CD4-positive, alpha-beta T cell treated with Interleukin-4 for 1 hour (primary cell): ENCODE results near the gene PKDCC.
"Not testable (repeated sequence)": the region's sequence is repeated elsewhere in the genome, so short reads cannot be mapped to it uniquely, and the experiment has no call there.

ENCODE experiments used
- DNase-seq, 2 donors: peaks; one replicate each; pipeline ENCODE4 v3.0.0-alpha.2; 2020 to 2022

The PKDCC gene

DNA sequence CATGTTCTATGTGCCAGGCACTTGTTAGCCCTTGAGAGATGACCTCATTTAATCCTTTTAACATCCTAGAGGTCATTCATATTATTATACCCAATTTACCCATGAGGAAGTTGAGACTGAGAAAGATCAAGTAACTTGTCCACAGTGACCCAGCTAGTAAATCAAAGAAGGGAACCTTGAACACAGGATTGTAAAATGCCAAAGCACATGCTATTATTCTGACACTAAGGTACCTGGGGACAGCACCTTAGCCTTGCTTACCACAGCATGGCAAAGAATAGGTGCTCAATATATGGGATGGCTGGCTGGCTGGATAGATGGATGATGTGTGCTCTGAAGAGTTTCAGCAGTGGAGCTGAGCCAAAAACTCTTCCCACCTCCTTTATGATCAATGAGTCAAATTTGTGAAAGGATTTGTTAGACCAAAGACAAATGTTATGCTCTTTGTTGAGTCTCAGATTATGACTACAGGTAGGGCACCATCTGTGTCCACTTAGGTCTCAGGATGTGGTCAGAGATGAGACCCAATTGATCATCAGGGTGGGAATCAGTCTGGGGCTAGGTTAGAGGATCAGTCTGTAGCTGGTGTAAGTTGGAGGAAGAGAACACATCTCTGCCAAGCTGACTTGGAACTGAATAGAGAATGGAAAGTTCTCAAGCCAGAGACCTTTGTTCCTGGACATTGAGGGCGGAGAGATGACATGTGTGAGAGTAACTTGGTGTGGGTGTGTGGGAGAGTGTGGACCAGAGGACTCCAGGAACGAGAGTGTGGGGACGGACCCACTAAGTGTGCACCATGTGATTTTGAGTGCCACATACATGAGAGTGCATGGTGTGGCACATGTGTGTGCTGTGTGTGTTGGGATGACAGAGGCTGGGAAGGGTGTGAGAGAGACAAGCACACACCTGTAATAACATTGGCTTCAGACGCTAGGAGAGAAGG lies 16.3 kb upstream of the PKDCC start:
- no peak for DNase-seq

DNA sequence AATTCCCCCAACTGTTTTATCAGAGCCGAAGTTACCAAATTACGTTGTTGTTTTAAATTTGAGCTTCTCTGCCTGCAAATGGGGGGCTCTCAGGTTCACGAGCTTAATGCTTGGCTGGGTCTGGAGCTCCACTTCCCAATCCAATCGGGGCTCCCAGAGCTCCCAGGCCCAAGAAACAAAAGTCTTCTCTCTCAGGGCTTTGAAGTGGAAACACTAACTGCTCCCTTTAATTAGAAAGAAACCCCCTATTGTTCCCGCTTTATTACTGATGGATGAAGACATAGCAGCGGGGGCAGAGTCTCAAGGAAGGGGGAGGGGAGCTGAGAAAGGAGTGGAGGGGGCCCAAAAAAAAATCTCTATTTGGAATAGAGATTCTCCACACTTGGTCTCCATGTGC lies 15.6 kb upstream of the PKDCC start:
- no peak for DNase-seq

DNA sequence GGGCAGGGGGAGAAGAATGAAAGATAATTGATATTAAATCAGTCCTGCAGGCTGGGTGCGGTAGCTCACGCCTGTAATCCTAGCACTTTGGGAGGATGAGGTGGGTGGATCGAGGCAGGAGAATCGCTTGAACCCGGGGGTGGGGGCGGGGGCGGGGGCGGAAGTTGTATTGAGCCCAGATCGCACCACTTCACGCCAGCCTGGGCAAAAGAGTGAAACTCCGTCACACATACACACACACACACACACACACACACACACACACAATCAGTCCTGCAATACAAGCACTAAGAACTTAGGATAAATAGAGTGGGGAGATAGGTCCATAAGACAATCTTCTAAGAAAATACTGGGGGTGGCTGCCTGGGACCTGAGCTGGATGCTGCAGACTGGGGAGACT lies 15.1 kb upstream of the PKDCC start:
- no peak for DNase-seq

DNA sequence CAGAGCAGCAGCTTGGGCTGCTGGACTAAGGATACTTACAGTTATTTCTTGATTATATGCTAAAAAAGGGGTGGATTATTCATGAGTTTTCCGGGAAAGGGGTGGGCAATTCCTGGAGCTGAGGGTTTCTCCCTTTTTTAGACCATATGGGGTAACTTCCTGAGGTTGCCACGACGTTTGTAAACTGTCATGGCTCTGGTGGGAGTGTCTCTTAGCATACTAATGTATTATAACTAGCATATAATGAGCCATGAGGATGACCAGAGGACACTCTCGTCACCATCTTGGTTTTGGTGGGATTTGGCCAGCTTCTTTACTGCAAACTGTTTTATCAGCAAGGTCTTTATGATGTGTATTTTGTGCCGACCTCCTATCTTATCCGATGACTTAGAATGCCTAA lies 13.7 kb upstream of the PKDCC start:
- not testable (repeated sequence) for DNase-seq

DNA sequence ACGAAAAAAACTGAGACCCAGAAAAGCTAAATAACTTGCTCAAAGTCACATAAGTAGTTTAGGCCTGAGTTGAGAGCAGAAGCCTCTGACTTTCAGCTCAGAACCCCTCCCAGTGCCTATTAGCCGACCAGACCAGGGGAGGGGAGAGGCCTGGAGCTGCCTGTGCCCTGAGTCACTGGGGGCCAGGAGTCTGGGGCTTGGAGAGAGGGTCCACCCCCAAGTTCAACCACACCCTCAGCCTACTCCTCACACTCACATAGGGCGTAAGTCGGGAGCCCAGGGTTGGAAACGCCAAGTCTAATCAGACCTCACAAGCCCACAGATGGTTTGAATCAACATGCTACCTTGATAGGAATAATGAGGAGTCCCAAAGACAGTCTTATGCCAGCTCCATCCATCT lies 12.6 kb upstream of the PKDCC start:
- DNase-seq, result no peak

DNA sequence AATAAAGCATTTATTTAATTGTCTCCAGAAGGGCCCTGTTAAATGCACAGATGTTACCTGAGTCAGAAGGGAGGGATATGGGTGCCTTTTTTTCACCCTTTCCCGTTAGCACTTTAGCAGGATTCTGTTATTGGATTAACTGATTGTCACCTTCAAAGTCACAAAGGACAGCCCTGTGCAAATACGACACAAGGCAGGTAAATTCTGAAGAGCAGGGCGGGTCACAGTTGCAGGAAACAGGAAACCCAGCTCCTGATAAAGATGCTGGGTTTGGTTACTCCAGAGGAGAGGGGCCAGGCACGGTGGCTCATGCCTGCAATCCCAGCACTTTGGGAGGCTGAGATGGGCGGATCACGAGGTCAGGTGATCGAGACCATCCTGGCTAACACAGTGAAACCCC lies 11.4 kb upstream of the PKDCC start:
- DNase-seq, result no peak

DNA sequence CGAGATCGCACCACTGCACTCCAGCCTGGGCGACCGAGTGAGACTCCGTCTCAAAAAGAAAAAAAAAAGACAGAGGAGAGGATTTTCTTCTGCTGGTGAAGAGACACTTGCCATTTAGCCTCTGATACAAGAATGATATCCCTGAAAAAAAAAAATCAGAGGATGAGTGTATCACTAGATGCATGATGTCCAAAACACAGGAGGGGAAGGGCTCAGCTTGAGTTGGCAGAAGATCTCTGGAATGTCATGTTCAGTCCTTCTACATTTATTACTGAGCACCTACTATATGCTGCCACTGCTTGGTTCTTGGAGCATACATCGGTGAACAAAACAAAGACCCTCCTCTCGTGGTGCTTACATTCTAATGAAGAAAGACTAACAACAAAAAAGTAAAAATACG lies 10.9 kb upstream of the PKDCC start:
- no peak for DNase-seq

DNA sequence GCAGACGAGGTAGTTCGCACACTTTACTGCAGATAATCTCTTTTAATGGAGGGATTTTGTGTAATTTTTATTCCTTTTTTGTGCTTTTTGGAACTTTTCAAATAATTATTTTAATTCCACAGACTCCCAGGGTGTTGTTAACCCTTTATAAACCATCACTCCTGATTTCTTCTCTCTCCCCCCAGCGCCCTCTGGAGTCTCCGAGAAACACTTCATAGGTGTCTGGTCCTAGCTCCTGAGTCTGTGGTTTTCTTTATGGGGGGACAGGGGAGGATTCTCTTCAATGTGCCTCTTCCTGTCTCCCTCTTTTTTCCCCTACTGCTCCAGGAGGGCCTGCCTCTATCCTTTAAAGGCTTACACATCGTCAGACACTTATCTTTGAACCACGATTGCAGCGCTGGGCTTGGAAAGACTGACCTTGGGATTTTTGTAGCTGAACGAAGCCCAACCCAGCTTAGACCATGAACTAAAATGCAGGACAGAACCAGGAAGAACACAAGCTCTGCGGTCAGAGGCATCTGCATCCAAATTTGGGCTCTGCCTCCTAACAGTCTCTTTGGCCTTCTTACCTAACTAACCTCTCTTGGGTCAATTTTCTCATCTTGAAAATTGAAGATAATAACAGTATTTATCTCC lies 7.1 kb upstream of the PKDCC start:
- no peak for DNase-seq

DNA sequence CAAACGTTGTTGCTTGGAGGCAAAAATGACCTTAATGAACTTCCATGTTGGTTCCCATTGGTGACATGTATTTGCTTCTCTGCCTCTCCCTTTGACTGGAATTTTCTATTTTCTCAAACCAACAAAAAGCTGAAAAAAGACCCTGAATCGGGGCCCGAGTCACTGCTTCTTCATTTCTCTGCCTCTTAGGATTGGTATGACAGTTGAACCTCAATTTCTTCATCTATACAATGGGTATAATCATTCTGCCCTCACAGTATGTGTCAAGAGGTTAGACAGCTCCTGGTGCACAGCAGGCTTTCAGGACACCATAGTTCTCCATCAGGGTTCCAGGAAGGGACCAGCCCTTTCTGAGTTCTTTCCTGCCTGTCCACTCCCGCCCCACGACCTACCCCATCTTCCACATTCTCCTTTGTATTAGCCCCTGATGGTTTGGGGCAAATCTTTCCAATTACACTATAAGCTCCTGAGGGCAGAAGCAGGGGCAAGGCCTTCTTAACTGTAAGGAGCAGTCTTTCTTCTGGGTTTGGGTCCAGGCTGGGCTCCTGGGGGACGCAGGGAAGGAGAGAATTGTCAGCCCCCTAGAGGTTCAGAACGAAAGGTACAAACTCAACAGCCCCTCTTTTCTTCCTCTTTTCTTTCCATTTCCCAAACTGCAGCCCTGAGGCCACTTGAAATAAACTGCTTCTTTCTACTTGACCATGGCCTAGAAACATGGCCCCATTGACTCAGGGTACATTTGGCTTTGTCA lies 6.3 kb upstream of the PKDCC start:
- DNase-seq, result no peak

DNA sequence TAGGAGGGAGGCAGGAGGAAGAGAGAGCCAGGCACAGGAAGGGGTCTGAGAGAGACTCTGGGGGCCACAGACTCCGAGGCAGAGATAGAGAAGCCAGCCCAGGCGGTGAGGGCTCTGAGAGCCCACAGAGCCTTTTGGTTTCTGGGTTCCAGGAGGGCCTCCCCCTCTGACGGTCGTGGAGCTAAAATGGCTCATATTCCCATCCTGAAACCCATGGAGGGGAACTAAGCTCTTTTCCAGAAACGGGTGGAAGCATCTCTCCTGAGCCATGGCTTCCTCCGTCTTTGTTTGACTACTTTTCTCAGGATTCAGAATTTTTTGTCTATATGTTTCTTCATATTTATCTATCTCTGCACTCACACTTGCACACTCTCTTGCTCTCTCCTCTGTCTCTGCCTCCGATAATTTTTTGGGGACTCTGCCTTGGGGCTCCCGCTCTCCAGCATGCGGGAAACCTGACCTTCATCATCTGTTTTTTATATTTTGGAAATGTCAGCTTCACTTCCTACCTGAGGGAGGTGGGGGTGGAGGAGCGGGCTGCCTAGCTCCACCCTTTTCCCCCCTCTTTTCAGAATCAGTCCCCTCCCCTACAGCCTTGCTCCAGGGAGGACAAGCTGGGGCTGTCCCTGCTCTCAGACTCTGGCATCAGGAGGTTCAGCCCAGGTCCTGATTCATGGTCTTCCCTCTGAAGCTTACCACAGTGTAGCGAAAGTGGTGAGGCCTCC lies 5.0 kb upstream of the PKDCC start:
- no peak for DNase-seq

DNA sequence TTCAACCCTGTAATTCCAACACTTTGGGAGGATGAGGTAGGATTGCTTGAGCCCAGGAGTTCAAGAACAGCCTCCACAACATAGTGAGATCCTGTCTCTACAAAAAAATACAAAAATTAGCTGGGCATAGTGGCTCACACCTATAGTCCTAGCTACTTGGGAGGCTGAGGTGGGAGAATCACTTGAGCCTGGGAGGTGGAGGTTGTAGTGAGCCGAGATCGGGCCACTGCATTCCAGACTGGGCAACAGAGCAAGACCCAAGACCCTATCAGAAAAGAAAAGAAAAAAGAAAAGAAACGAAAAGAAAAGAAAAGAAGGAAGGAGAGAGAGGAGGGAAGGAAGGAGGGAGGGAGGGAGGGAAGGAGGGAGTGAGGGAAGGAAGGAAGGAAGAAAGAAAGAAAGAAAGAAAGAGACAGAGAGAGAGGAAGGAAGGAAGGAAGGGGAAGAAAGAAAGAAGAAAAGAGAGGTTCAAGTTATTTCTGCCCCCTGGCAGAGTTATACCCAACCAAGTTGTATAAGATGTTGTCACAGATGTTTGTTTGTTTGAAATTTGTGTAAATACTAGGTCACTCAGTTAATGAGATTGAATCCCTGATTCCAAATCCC lies 3.9 kb upstream of the PKDCC start:
- DNase-seq, result no peak

DNA sequence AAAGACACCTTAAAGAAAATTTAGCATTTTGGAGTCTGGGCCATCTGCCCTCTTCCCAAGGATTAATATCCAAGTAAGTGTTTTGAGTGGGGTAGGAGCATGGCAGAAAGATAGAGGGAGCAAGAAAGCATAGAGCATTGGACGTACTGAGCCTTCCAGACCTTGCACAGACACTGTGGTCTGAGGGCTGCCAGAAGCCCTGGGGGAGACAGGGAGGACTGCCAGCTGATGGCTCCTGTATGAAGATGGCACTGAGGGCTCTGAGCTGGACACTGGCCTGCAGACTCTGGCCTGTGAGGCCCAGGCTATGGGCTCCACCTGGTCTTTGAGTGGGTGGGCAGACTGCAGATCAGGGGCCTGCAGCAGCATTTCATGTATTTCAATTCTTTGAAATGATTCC lies 2.9 kb upstream of the PKDCC start:
- no peak for DNase-seq

DNA sequence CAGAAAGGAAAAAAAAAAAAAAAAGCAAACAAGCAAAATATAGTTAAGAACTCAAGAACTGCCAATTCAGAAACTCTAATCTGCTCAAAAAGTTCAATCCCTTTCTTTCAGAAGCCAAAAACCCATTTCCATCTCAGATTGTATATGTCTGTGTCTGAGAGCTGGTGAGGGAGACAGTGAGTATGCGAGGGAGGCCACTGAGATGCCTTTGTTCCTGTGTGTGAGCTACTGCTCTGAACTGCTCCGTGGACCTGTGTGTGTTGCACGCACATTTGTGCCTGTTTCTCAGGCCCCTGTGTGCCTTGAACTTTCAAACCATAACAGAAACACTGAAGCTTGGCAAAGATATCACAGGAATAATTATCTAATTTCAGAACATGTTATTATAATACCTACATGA lies 2.5 kb upstream of the PKDCC start:
- DNase-seq, result no peak

DNA sequence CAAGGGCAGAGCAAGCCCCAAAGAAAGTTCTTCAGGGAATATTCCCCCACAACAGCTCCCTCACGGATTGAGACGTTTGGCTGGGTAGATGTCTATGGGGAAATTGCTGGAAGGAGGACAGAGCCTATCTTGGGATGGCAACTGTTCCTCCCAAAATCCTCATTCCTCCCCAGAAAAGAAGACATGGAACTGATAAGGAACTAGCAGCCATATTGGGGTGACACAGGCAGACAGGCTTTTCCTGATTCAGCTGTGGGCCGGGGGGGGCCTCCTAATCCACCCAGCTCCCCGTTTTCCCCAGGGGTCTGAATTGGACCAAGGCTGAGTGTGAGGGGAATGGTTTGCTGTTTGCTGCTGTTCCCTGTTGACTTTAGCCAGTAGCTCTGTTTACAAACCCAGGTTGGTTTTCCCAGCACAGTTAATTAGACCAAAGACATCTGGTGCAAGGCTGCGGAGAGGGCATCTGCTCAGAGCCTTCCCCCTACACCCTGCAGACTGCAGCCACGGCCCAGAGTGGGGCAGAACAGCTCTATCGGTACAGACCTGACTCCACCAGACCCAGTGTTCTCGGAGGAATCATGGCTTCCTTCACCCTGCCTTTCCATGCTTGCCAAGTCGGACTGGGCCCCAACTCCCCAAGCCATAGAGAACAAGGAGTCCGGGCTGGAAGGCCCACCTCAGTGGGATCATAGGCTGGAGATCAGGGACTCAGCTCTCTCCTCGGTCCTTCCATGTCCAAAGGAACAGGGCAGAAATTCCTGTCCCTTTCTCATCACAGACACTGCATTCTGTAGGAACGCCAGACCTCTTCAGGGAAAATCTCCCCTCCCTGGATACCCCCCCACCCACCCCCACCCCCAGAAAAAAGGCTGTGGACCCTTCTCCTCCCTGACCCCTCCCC lies 1.7 kb upstream of the PKDCC start:
- no peak for DNase-seq

DNA sequence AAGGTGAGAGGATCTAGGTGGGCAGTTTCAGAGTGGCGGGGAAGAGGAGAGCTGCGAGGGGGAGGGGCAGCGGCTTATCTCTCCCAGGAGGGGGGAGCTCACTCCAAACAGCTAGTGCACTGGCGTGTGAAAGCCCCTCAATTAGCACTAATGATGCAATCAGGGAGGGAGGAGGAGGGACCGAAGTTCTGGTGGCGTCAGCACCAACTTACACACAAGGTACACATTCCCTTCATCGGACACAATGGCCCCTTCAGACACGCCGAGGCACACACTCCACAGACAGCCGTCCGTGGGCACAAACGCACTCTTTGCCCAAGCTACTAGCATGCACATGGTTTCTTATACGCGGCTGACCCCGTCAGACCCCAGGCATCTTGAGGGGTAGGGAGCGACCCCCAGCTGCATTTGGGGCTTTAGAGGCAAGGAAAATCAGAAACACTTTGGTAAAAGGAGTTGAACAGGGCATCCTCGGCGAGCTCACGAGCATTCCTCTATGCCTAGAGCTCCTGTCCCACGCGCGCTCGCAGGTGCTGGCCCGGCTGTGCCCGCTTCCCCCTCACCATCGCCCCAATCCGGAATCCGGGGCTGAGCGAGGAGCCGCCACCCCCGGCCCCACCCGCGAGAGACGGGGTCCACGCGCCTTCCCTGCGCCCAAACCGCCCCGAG lies 868 bp upstream of the PKDCC start:
- DNase-seq, result no peak

DNA sequence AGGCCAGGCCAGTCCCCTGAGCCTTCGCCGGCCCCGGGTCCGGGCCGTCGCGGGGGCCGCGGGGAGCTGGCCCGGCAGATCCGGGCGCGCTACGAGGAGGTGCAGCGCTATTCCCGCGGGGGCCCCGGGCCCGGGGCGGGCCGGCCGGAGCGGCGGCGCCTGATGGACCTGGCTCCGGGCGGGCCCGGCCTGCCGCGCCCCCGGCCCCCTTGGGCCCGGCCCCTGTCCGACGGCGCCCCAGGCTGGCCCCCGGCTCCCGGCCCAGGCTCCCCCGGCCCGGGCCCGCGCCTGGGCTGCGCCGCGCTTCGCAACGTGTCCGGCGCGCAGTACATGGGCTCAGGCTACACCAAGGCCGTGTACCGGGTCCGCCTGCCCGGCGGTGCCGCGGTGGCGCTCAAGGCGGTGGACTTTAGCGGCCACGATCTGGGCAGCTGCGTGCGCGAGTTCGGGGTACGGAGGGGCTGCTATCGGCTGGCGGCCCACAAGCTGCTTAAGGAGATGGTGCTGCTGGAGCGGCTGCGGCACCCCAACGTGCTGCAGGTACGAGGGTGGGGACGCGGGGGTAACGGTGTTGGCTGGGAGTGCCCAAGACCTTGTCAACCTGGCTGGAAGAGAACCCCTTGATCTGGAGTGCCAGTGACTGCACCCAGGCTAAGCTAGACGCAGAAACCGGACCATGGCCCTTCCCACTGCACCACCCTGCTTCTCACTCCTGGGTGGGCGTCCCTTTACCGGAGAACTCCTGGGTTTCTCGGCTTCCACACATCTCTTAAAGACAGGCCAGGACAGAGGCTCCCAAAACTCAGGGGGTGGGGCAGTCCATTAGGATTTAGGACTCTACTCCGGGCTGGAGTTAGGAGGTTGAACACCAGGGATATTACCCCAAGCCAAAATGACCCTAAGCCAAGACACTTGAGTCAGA lies 739 bp downstream of the PKDCC start:
- DNase-seq, result no peak

DNA sequence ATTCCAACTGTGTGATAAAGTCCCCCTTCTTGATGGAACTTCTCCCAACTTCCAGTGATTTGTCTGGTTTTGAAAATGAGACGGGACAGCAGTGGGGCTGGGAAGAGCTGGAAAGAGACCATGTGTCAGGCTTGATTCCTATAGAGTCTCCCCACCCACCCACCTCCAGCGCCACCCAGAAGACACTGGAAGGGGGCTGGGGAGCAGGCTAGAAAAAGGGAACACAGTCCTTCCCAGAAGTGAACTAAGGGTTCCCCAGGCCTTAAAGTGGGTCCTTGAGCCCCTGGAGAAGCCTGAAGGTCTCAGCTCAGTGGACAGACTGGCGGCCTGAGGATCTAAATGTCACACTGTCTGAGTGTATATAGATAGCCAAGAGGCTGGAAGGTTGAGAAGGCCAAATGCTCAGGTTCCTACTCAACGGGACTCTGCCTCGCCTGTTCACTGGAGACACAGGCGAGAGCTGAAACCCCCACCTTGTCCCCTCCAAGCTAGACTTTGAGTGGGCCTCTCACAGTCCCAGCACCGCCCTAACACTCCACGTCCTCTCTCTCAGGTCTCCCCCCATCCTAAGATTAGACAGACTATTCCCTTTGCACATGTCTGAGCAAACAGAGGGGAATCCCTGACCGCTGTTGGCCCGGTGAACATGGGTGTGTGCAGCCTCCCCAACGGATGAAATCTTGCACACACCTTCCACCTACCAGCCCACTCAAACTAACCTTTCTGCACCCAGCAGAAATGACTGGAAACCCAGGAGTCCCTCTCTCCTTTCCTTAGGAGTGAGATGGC lies 1.6 kb downstream of the PKDCC start:
- no peak for DNase-seq

DNA sequence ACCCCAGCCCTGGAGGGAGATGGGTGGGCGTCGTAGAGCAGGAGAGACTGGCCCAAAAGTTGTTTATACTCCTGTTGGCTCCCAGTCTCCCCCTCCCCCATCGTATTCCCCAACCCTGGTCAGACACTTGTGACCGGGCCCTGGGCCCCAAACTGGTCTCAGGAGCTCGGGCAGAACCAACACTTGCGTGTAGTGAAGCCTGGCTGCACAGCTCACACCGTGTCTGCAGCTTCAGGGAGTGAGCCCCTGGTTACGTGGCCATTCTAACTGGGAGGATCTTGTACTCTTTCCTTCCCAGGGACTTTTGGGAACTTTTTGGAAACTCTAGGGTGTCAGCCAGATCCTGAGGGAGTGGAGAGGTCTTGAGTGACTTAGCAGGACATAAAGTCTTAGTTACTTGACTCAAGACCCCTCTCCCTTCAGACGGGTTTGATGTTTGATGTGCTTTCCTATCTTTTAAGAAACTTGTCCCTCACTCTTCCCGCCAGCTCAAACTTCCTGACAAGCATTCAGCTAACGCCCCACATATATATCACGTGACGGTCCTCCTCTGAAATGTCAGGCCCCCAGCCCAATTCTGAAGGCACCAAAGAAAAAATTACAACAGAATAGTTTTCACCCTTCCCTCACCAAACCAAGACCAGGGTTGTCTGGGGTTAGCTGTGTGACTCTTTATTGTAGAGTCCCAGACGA lies 2.3 kb downstream of the PKDCC start:
- DNase-seq, result no peak
